ENCODE results near the gene GSK3B.
"Not testable (repeated sequence)": the region's sequence is repeated elsewhere in the genome, so short reads cannot be mapped to it uniquely, and the experiment has no call there.

The GSK3B gene

DNA sequence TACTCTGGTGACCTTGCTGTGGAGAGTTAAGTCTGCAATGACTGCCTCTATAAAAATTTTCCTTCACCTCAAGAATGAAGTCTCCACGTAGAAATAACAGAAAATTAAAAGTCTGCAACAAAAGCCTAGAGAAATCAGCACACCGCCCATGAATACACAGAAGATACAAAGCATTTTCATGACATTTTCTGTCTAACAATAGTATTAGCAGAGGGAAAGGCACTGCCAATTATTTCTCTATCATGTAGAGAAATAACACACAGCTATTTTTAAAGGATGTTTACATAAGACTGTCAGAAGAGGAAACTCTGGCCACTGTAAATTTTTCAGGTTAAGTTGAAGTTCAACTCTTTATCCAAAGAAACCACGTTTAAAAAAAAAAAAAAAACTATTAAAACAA is 80.8 kb downstream of the GSK3B start:
- no peak for DNase-seq (ENCODE audit: low read depth, low spot score)

- not testable (repeated sequence) for DNase-seq (ENCODE audit: low read depth, low spot score)
These were observed 88.5 kb downstream of the GSK3B start for GRCh38 chr3:120005741-120006140.

- not testable (repeated sequence) for DNase-seq (ENCODE audit: low read depth, low spot score)
These were observed 90.2 kb downstream of the GSK3B start for GRCh38 chr3:120004008-120004498.

DNA sequence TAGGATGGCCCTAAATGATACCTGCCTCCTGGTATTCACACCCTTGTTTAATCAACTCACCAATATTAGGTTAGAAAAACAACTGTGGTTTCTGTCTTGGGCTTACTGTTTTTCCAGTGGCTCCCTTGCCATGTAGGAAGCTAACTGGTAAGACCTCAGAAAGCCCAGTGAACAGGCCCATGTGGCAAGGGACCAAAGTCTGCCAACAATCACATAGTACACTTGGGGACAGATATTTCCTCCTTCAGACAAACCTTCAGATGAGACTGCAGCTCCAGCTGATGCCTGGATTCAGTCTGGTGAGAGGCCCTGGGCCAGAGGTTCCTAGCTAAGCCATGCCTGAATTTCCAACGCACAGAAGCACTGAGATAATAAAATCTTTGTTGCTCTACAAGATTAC is 96.1 kb downstream of the GSK3B start:
- DNase-seq (ENCODE audit: low read depth, low spot score): no peak

DNA sequence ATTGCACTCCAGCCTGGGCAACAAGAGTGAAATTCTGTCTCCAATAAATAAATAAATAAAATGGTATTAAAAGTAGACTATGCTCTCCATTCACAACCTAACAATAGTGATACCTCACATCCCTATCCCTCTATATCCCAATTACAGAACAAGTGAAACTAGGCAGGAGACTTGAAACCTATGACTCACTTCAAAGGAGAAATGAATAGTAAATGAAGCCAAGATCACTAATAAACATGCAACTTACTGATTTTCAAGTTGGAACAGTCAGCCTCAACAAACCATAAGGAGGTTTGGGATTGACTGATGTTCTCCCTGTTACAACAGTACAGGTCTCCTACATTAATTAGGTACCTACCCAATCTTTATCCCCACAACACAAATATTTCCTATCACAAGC is 103.4 kb downstream of the GSK3B start:
- DNase-seq (ENCODE audit: low read depth, low spot score): no peak

DNA sequence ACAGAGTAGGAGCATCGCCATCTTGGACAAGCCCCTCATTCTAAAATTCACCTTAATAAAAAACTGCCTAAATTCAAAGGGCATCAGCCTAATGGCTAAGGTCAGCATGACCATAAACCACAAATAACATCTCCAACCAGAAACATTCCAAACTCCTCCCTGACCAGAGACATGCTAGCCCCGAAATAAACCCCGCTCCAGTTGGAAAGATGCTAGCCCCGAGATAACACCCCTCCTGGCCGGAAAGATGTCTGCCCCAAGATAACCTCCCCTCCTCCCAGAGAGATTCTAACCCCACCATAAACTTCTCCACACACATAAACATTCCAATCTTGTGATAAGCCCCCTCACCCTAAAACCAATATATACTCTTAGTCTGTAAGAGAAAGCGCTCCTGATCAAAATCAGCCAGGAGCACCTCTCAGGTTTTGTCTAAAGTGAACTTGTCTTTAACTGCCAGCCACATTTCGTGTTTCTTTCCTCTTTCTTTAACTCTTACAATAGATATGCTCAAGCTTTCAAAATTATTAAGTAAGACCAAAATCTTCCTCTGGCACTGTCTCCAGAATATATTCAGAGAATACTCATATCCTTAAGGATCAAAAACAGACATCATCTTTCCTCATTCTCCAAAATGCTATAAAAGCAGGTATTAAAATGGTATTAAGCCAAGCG is 104.1 kb downstream of the GSK3B start:
- no peak for DNase-seq (ENCODE audit: low read depth, low spot score)

DNA sequence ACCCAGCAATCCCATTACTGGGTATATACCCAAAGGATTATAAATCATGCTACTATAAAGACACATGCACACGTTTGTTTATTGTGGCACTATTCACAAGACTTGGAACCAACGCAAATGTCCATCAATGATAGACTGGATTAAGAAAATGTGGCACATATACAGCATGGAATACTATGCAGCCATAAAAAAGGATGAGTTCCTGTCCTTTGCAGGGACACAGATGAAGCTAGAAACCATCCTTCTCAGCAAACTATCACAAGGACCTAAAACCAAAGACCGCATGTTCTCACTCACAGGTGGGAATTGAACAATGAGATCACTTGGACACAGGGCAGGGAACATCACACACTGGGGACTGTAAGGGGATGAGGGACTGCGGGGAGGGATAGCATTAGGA is 107.4 kb downstream of the GSK3B start:
- not testable (repeated sequence) for DNase-seq (ENCODE audit: low read depth, low spot score)

DNA sequence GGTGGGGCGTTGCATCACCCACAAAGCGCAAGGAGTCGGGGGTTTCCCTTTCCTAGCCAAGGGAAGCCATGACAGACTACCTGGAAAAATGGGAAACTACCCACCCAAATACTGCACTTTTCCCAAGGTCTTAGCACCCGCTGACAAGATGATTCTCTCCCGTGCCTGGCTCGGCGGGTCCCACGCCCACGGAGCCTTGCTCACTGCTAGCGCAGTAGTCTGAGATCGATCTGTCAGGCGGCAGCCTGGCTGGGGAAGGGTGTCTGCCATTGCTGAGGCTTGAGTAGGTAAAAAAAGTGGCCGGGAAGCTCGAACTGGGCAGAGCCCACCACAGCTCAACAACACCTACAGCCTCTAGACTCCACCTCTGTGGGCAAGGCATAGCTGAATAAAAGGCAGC is 112.9 kb downstream of the GSK3B start:
- no peak for DNase-seq (ENCODE audit: low read depth, low spot score)

DNA sequence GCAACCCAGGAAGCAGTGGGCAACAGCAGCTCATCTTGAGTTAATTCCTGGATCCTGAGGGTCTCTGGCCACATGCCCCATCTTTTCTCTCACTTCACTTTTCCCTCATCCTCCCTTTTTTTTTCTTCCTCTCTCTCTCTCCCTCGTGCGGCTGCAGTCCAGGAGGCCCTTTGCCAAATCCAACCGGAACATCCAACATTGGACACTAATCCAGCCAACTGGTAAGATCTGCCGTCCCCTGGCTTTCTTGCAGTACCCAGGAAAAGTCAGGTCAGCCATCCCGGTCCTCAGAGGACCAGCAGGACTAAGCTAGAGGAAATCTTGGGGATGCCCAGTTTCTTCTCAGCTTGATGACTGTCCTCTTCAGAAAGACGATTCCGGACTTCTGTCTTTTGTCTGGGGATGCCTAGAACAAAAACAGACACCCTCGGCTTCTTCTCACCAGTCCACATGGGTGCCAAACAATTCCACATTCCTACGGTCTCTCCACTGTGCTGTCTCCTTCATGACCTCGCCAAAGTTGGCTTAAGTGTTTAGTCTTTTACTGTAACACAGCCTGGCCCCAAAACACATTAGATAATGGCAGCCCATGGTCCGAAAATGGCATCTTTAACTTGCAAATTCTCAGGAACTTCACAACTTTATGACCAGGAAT is 115.6 kb downstream of the GSK3B start:
- no peak for DNase-seq (ENCODE audit: low read depth, low spot score)

DNA sequence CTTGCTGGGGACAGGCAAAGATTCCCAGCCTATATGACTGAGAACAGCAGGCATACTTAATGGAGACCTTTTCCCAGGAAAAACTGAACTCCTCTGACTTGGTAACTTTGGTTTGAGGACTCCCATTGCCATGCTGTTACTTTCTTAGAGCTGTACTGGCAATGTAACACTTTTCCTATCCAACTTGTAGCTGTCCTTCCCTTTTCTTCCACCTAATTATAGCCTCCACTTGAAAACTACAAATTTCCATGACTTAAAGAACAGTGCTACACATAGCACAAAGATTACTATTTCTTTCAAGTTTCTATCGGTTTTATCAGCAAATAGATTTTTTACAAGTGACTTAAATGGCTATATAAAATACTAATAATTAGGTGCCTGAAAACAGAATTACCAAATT is 116.9 kb downstream of the GSK3B start:
- no peak for DNase-seq (ENCODE audit: low read depth, low spot score)

DNA sequence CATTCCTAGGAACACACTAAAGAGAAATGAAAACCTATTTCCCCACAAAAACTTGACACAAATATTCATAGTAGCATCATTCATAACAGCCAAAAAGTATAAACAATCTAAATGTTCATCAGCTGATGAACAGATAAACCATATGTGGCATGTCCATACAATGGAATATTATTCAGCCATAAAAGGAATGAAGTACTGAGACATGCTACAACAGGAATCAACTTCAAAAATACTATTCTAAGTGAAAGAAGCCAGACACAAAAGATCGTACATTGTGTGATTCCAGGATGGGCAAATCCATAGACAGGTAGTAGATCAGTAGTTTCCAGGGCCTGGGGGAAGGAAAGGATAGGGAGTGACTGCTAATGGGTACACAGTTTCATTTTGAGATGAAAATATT is 118.0 kb downstream of the GSK3B start:
- DNase-seq (ENCODE audit: low read depth, low spot score): no peak

DNA sequence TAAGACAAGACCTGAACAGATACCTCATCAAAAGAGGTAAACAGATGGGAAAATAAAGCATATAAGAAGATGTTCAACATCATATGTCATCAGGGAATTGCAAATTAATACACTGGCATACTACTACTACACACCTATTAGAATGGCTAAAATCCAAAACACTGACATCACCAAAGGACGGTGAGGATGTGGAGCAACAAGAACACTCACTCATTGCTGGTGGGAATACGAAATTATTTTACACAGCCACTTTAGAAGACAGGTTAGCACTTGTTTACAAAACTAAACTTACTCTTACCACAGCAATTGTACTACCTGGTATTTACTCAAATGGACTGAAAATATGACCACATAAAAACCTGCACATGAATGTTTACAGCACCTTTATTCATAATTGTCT is 119.6 kb downstream of the GSK3B start:
- DNase-seq (ENCODE audit: low read depth, low spot score): no peak

DNA sequence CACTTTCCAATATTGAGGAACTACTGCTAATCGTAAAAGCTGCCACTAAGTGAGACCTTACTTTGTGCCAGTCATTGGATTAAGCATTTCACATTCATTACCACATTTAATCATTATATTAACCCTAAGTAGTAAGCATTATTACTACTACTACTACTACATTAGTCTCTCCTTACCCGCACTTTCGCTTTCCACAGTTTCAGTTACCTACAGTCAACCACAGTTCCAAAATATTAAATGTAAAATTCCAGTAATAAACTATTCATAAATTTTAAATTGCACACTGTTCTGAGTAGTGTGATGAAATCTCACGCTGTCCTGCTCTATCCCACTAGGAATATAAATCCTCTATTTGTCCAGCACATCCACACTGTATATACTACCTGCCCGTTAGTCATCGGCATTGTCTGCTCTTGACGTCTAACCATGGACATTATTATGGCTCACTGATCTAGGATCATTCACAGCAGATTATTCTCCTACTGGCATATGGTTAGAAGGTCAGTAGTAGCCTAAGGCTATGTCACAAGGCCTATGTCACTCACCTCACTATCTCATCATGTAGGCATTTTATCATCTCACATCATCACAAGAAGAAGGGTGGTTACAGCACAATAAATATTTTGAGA is 121.1 kb downstream of the GSK3B start:
- DNase-seq (ENCODE audit: low read depth, low spot score): no peak

DNA sequence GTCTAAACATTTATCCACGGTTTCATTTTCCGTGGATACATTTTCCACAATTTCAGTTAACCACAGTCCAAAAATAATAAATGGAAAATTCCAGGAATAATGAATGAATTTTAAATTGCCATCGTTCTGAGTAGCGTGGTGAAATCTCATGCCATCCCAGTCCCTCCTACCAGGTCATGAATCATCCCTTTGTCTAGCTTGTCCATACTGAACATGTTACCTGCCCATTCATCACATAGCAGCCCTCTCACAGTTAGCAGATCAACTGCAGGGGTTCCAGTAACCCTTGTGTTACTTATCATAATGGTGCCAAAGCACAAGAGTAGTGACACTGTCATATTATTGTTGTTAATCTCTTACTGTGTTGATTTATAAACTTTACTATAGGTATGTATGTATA is 124.5 kb downstream of the GSK3B start:
- DNase-seq (ENCODE audit: low read depth, low spot score): no peak

GRCh38 chr3:119967353-119968006 is 126.8 kb downstream of the GSK3B start:
- no peak for DNase-seq (ENCODE audit: low read depth, low spot score)

DNA sequence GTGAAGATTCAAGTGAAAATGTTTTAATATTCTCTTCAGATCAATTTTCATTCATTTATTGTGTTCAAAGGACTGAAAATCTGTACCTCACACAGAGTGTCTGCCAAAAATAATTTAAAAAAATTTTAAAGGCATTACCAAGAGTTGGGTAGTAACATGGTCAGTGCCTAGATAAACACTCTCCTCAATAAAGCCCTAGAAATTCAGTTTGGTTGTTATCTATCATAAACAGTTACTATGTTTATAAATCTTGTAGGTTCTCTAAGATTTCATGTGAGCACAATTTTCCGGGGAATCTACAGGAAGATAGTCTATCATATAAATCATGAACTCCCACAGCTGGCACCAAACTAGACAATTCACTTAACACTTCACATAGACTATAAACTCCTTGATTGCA is 128.6 kb downstream of the GSK3B start:
- DNase-seq (ENCODE audit: low read depth, low spot score): no peak

GRCh38 chr3:119964294-119964693 is 130.0 kb downstream of the GSK3B start:
- no peak for DNase-seq (ENCODE audit: low read depth, low spot score)

DNA sequence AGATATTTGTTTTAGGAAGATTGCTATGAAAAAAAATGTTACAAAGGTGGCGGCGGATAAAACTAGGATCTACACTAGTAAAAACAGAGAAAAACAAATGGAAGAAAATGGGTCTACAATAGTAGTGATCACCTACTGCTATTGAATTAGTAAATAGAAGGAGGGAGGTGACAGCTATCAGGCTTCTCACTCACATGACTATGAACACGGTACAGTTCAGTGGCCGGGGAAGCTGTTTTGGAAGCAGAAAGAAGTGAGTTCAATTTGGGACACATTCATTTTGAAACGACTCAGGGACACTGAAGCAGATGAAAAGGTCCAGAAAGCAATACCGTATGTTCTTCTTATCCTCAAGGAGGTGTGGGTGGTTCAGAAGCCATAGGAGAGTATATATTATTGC is 138.3 kb downstream of the GSK3B start:
- DNase-seq (ENCODE audit: low read depth, low spot score): no peak

- no peak for DNase-seq (ENCODE audit: low read depth, low spot score)
These were observed 143.5 kb downstream of the GSK3B start for GRCh38 chr3:119950666-119951325.

DNA sequence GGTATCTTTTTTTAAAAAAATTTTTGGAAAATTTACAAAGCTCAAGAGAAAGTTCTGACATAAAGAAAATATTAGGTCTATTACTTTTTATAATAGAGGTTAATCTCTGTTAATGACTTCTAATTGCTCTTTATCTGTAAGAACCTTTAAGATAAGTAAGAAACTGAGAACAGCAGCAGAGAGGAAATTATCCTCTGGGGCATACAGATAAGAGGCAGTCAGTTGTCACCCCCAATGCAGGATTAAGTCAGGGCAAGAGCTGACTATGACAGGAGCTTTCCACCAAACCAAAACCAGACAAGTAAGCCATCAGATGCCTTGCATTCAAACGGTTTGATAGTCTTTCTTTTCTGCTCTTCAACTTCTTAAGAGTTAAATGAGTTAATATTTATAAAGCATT is 149.0 kb downstream of the GSK3B start:
- DNase-seq (ENCODE audit: low read depth, low spot score): no peak

GRCh38 chr3:119944091-119944490 is 150.2 kb downstream of the GSK3B start:
- no peak for DNase-seq (ENCODE audit: low read depth, low spot score)

- no peak for DNase-seq (ENCODE audit: low read depth, low spot score)
These were observed 155.2 kb downstream of the GSK3B start for GRCh38 chr3:119939077-119939476.

Data from activated naive CD8-positive, alpha-beta T cell treated with anti-CD3 and anti-CD28 coated beads, Interleukin-2, amount 50 U/mL, for 16 hours (primary cell).